Measurements from ENCODE around the gene ALK.

DNA sequence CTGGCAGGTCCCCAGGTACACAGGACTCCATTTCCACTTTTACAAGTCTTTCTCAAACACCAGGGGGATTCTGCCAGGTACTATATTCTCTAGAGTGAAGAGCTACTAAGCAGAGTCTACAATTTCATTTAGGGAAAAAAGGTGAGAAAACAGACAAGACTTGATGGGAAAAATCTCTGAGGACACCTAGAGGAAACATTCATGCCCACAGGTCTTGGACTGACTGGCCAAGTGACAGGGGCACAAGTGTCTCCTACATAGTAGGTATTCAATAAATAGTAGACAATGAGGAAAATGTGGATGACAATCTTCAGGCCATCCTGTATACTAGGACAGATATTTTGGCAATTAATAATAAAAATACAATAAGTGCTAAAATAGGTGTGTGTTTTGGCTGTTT lies 577.6 kb downstream of the ALK start:
- TF ChIP-seq CTCF (IDR thresholded peaks at IDR 0.05) (no peak), POLR2A (IDR thresholded peaks at IDR 0.05) (no peak)
